Kidney capillary endothelial cell (primary cell): ENCODE measurements around the gene TOB1.
"Not testable (repeated sequence)": the region's sequence is repeated elsewhere in the genome, so short reads cannot be mapped to it uniquely, and the experiment has no call there.

Experiments used
- DNase-seq: peaks from one replicate; pipeline ENCODE4 v3.0.0-alpha.2; 2018; ENCODE audit warnings: low spot score

Gene TOB1

DNA sequence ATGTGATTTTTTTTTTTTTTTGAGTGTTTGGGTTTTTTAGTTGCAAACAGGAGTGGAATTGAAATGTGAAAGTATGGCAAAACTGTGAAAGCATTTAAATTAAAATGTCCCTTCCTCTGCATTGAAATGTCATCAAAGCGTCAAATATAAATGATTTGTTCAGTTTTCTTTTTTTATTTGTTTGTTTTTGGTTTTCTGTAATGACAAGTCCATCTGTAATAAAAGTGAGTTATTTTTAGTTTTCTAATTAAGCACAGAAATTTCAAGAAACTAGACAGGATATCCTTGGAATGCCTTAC is 1.9 kb upstream of the TOB1 start:
- DNase-seq, result no peak

DNA sequence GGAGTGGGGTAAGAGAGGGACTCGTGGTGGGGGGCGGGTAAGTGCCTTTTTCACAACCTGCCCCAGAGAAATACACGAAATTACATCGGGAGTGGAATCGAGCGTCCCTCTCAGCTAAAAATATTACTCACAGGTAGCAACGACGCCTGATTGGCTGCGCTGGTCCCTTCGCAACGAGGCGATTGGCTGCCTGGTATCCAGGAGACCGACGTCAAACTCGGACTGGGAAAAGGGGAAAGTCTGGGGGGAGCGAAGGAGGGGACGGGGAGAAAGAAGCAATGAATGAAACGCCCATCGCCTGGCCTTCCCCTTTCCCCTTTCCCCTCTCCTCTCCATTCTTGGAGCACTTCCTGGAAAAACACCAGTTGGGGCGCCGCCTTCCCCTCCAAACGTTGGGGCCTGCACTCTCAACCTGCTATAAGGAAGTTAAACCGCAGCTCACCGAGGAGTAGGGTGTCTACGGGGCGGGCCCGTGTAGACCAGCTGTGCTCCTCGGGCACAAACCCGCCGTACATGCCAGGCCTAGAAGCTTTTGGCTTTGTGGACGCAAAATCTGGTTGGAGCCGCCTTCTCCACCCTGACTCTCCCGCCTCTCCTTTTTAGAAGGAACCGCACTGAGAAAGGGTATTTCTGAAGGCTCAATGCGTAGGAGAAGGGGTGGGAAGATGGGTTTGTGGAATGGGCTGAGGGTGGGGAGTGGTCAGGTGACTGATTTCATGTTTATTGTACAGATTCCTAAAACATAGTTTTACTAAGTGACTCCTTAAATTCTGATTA is 1.4 kb upstream of the TOB1 start:
- peak; percentile 77 for DNase-seq

DNA sequence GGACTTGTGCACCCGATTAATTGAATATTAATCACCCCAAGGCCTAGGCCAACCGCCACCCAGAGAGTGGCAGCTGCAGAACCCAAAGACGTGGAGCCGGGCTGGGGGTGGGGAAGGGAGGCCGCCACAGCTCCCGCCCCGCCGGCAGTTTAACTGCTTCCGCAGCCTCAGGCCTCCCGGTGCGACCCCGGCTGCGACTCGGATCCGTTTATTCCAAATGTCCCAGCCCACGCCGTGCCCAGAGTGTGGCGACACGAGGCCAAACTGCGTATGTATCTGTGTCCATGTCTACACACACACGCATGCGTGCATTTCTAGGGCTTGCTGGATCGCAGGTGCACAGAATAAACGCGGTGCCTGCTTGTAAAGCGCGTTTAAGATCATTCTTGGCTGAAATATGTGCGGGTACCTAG is 802 bp upstream of the TOB1 start:
- no peak for DNase-seq

DNA sequence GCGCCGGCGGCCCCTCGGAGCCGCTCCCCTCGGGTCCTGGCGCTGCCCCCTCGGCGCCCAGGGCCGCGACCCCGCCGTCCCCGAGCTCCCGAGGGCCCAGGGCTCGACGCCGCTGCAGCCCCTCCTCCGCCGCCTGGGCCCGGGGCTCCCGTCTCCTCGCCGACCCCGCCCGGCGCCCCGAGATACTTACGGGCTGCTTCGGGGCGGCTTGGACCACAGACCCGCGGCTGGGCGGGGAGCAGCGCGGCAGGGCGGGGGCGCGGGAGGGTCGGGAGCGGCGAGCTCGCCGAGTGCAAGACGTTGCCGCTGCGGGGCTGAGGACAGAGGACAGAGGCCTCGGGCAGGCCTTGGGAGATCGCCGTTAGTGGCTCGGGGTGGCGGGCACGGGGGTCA is 290 bp downstream of the TOB1 start:
- no peak for DNase-seq

DNA sequence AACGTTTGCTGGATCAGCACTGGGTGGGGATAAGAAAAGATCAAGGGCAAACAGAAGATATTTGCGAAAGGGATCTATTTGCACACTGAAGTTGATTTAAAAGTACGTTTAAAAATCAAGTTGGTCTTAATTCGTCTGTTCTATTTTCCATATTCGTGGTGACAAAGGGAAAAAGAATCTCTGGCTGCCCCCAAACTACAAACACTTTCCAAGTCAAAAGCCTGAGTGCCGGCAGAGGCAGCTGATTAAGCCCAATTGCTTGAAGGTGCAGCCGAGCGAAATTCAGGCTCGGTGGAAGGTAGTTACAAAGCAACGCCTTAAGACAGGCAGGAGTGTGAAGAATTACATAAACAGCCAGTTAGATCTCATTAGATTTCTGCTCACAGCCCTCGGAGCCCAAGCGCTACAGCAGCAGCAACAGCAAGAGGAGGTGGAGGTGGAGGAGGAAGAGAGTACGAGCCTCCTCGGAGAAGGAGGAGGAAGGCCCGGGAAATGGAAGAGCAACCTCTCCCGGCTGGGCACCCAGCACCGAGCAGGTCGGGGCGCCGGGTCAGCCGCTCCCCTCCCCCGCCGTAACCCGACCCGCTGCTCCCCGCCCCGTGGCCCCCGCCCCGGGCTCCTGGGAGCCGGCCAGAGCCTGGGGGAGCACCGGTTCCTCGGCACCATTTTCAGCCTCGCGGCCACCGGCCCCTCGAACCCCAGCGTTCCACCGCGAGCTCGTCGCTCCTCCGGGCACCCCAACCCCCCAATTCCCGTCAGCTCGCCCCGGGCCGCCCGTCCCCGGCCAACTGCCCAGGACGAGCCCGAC is 890 bp downstream of the TOB1 start:
- DNase-seq, result peak; percentile 23

DNA sequence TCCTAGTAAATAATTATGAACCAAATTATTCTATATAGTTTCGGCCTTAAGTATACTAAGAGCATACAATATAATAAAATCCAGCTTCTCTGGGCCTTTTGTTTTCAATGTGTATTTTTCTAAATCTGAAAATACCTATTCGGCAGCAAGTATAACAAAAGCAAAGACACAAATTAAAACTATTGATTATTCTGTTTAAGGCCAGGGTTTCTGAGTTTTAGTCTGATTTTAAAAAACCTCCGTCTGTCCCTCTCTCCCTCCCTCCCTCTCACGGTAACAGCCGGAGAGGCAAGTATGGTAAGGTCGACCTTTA is 1.5 kb downstream of the TOB1 start:
- no peak for DNase-seq

DNA sequence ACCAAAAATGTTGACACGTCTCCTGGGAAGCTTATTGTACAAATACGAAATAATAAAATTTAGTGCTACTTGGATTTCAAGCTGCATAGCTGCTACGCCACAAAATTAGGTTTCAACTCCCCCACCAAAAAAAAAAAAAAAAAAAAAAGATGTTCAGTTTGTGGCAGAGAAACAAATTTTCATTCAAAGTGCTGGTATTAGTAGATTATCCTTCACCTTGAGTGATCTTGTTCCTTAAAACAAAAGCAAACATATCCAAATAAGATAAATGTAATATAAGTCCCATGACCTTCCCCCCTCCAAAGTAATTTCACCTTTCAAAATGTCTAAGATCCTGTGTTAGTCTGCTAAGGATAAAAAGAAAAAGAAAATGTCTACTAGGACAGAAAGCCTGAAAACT is 2.2 kb downstream of the TOB1 start:
- DNase-seq, result no peak

DNA sequence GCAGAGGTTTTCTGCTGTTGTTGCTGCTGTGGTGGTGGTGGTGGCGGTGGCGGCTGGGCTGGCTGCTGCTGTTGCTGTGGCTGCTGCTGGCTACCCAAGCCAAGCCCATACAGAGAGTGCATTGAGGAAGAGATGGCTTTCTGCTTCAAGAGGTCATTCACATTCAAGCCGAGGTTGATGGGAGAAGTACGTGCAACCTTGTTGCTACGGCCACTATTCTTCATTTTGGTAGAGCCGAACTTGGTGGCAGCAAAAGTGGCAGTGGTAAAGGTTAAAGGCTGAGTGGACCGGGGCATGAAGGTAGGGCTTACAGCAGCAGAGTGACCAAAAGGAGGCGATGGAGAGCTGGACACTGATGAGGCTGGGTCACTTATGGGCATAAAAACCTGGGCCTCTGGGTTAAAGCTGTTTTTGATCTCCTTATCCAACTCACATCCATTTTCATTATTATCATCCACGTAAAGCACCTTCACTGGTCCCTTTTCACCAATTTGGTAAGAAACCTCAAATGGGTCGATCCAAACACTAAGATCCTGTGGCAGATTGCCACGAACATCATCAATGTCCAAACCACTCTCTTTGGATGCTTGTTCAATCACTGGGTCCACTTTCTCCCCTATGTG is 2.8 kb downstream of the TOB1 start:
- no peak for DNase-seq

DNA sequence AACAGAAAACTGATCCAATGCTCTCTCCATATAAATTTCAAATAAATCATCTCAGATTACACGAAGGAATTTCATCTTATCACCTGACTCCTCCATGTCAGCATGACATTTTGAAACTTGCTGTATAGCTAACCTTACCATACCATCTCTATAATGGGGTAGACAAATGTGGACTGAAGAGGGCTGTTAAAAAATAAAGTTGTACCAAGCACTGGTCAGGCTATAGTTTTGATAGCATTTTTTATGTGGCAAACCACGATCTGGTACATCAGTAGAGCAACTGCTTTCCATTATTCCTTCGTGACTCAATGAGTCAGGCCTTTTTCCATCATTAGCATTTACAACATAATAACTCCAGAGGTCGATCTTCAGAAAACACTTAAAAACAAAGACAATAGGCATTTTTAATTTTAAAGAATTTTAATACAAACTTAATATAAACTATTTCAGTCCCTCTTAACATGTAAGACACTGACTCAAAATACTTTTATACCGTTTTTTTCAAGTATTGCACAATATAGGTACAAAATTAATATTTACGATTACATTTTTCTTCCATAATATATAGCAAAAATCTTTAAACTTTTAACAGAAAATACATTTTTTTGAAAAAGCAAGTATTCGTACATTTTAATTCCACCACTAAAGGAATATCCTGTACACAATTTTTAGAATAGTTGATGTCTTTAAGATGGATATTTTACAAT is 4.2 kb downstream of the TOB1 start:
- DNase-seq, result no peak

DNA sequence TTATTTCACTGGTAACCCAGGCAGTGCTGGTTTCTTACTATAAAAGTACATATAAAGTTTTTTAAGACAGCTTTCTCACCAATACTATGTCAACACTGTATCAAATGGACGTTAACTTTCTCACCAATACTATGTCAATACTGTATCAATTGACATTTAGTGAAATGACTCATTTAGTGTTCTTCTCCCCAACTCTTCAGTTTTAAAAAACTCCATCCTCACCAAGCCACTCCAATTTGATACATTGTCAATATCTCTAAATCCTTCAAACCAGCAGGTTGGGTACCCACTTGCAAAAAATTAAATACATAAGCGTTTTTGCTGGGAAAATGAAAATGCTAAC is 4.8 kb downstream of the TOB1 start:
- no peak for DNase-seq

DNA sequence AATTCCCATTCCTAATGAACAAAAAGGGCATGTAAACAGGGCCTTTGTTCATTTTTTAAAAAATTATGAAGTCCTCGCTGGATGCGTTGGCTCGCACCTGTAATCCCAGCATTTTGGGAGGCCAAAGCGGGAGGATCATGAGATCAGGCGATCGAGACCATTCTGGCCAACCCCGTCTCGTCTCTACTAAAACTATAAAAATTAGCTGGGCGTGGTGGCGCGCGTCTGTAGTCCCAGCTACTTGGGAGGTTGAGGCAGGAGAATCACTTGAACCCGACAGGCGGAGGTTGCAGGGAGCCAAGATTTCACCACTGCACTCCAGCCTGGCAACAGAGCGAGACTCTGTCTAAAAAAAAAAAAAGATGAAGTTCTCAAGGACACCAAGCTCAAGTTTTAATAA is 6.4 kb downstream of the TOB1 start:
- not testable (repeated sequence) for DNase-seq

DNA sequence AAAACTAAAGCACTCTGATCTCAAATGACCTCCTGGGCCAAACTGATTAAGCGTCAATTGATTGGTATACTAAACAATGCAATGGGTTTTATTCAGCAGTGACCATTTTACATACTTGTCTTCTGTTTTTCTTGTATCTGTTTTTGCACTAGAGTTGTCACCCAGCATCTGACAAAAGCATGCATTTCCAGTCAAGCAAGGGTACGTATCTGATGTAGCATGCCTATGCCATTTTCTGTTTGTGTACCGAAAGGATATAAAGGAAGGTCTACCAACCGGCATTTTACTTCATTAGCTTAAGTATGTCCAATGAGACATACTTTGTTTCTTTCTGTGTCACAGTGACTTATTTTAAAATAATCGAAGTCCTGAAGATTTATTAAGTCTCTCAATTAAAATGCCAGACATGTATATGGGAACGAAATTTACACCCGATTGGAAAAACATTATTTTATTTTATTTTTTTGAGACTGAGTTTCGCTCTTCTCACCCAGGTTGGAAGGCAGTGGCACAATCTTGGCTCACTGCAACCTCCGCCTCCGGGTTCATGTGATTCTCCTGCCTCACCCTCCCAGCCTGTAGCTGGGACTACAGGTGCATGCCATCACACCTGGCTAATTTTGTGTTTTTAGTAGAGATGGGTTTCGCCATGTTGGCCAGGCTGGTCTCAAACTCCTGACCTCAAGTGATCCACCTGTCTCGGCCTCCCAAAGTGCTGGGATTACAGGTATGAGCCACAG is 7.5 kb downstream of the TOB1 start:
- DNase-seq, result no peak

DNA sequence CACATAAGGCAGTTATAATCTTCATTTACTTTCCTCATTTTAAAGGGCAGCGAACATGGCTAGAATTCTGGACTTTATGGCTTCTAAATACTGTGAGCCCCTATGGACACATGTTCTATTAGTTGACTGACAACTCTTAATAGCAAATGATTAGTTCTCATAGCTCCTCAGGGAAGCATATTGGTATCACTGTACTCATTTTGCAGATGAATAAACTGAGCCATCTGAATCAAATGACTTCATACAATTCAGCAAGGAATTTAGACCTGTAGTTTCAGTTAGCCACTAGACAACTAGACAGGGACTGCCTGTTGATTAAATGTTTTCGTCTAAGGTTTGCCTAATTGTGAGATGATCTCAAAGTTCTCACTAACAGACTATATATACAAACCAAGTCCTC is 9.7 kb downstream of the TOB1 start:
- DNase-seq, result no peak

DNA sequence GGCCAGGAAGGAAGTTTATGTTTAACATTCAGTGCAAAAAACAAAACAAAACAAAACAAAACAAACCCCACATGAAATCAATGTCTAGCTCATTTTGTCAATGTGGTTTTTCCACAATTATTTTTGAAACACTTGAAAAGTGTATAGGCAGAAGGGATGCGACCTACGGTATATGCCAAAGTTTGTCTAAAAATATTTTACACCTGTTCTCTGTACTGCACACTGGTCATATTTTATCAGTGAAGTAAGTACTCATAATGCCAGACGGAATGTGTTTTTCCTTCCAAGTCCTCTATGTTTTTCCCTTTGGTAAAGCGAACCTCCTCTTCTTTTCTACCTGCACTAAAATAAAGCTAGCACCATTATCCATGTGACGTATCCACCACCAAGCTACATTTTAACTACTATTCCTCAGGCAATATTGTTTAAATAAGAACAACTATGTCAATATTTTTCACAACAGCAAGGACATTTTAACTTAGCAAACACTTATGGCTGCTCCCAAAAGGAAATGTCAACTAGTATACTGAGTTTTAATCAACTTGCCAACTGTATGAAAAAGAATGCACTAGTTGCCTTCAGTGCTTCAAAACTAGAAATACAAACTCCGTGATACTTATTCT is 10.3 kb downstream of the TOB1 start:
- DNase-seq, result no peak

DNA sequence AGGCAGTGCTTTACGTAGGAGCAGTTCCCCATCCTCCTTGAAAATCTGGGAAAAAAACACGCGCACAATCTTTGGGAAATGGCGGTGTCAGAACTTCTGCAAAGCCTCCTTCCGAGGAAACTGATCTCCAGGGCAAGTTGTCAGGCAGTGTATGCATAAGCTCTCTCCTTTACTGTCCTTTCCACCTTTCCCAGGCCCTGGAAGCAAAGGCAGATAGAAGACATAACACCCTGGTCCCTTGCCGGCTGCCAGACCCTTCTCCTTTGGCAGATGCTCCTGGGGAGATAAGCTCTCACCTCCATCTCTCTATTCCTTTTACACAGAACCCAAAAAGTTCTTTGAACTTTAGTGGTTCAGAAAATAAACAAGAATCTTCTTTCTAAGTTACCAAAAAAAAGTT is 12.4 kb downstream of the TOB1 start:
- no peak for DNase-seq

DNA sequence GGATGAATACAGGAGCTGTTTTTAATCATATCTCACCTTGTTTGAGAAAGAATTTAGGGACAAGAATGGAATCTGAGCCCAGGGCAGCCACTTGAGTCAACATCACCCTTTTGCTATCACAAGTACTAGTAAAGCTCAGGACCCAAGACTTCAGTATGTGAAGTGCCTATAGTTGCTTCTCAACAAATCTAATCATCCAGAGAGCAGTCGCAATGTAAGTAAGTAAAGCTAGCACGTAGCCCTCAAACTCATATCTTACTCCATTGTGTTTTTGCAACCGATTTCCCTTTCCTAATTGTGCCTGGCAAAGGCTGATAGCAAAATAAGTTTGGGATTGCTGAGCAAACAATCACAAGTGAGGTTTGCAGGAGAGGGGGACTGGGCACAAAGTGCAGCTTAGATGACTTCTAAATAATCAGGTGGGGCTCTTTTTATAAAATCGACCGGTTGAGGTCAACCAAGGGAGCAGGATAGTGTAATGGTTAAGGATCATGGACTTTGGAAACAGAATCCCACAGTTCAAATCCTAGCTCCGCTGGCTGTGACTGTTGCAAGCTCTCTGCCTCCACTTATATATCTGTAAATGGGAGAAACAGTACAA is 13.0 kb downstream of the TOB1 start:
- DNase-seq, result no peak

DNA sequence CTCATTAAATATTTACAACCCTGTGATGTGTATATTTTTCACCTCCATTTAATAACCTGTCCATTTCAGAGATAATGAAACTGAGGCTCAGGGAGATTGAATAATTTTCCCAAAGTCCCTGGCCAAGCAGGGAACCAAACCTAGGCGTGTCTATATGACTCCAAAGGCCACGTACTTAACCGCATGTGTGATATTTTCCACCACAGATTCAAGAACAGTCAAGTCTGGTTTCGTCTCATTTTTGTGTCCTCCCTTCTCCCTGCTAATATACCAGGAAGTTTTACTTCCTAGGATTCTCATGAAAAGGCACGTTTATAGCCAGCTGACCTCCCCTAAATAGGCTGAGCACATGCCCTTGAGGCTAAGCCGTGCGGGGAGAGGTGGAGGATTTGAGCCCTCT is 15.5 kb downstream of the TOB1 start:
- DNase-seq, result no peak

DNA sequence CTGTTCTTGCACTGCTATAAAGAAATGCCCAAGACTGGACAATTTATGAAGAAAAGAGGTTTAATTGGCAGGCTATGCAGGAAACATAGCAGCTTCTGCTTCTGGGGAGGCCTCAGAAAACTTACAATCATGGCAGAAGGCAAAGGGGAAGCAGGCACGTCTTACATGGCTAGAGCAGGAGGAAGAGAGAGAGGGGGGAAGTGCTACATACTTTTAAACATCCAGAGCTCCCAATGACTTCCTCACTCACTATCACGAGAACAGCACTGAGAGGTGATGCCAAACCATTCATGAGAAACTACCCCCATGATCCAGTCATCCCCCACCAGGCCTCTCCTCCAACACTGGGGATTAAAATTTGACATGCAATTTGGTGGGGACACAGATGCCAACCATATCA is 17.4 kb downstream of the TOB1 start:
- DNase-seq, result no peak

DNA sequence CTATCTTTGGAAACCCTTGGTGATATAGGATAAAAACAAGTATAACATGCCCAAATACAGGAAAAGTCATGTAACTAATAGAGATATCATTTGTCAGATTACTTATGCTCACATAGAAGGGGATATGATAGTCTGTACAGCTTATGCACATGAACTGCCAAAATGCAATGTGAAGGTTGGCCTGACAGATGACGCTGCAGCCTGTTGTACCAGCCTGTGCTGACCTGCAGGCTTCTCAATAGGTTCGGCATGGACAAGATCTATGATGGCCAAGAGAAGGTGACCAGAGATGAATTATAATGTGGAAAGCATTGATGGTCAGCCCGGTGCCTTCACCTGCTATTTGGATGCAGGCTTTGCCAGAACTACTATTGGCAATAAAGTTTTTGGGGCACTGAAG is 18.1 kb downstream of the TOB1 start:
- DNase-seq, result no peak

DNA sequence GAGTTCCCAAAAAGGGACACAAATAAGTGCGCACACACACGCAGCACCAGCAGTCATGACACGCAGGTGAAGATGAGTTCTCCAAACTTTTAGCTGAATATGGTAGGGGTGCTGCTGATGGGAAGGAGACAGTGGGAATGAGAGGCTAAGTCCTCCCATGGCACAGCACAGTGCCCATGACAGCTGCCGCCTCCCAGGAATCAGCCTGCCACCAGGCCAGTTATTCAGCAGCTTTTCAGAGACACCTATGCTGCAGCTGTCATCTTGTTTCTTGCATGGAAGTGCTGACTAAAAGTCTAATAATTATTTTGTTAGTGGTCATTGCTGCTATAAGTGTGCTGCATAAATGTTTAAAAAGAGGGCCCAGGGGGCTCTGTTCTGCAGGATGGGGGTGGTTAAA is 18.6 kb downstream of the TOB1 start:
- DNase-seq, result no peak
